ENCODE measurements around the gene POC1A. TPM values are rescaled to one million over a fixed set of nuclear protein-coding genes. Genes with fewer than 3 reads are reported as not detected.

Gene POC1A
- total RNA-seq = 10 to 100 TPM; 28.8 to 32.2 TPM

- Mint-ChIP-seq H3K27ac (peak within 1 kb of the TSS; percentile 92 to 98), H3K36me3 (peaks cover 0 to 15% of the 10 kb centered on the region in 2 donors), H3K9me3 (no peaks in the 10 kb centered on the region)
- ATAC-seq = peak; percentile 88 to 91
- peak; percentile 88 to 89 for DNase-seq (ENCODE audit: low spot score in 2 of 2)
These were observed at the start of gene POC1A for GRCh38 chr3:52154135-52155094. Gene POC1A (minus strand): TSS chr3:52154423. CDS start chr3:52154372, 51 bp downstream.

- Mint-ChIP-seq H3K27ac (peak overlapping the region in 1 of 2 donors; percentile 20), H3K9me3 (no peaks in the 10 kb centered on the region), H3K36me3 (peaks cover 40 to 62% of the 10 kb centered on the region in 2 donors)
- no peak for DNase-seq (ENCODE audit: low spot score in 2 of 2)
- ATAC-seq = no peak
These were observed 49.5 kb upstream of the POC1A start for GRCh38 chr3:52203701-52204100.

DNA sequence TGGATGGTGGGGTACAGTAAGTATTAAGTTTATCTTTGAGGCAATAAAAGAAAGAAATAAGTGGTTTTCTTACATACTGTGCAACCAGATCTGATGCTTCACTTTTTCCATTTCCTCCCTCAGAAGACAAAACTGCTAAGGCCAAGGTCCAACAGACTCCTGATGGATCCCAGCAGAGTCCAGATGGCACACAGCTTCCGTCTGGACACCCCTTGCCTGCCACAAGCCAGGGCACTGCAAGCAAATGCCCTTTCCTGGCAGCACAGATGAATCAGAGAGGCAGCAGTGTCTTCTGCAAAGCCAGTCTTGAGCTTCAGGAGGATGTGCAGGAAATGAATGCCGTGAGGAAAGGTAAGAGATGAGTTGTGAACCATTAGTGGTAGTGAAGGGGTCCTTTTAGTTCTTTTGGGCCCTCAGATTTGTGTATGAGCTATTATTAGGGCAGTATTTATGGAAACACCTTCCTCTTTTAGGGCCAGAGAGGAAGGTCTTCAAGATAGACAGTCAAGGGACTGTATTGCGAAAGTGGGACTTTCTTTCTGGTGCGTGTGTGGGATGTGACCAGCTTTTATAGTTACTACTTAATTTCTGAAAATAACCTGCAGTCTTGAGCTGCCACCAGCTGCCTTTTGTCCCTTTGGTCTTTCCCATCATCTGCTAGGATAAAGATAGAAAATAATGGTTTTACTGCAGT lies 48.3 kb upstream of the POC1A start:
- DNase-seq (ENCODE audit: low spot score in 2 of 2) (no peak), ATAC-seq (no peak)
- H3K27ac Mint-ChIP-seq = peak overlapping the region in 1 of 2 donors; percentile 64
- no peaks in the 10 kb centered on the region for H3K9me3 Mint-ChIP-seq
- H3K36me3 Mint-ChIP-seq = peaks cover 44 to 58% of the 10 kb centered on the region in 2 donors

DNA sequence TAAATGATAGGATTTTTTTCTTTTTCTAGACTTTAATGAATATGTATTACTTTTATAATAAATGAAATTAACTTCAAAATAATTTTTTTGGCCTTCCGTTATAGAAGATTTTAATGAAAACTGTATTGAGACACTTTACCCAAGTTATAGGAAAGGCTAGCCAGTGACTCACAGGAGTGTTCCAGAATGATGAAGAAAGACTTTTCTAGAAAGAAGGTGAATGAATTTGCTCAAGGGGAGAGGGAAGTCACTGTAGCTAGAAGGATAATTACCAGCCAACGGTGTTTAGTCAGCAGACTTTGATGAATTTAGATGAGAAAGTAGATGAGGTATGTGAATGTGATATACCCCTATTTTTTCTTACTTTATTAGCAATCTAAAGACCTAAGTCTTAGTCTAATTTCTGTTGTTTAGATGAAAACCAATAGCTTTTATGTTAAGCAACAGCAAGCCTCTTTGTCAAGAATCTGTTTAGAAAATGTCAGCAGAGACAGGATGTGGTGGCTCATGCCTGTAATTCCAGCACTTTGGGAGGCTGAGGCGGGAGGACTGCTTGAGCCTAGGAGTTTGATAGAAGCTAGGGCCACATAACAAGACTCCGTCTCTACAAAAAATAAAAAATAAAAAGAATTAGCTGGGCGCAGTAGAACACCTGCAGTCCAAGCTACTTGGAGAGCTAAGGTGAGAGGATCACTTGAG lies 46.9 kb upstream of the POC1A start:
- DNase-seq (ENCODE audit: low spot score in 2 of 2) (no peak), ATAC-seq (no peak)
- H3K27ac Mint-ChIP-seq = peak overlapping the region in 1 of 2 donors; percentile 64
- H3K36me3 Mint-ChIP-seq = peaks cover 42 to 44% of the 10 kb centered on the region in 2 donors
- H3K9me3 Mint-ChIP-seq = no peaks in the 10 kb centered on the region

- H3K9me3 Mint-ChIP-seq = no peaks in the 10 kb centered on the region
These were observed 44.7 kb upstream of the POC1A start for GRCh38 chr3:52198643-52199608.

GRCh38 chr3:52197842-52198625 lies 43.8 kb upstream of the POC1A start, which contains the start of gene ALAS1:
Gene ALAS1 (plus strand): TSS chr3:52198160. CDS start chr3:52199242, 1,082 bp downstream.
- Mint-ChIP-seq H3K36me3 (peaks cover 25 to 36% of the 10 kb centered on the region in 2 donors), H3K27ac (peak within 1 kb of the TSS; percentile 89 to 98), H3K9me3 (no peaks in the 10 kb centered on the region)
- ATAC-seq = peak; percentile 92 to 96
- DNase-seq (ENCODE audit: low spot score in 2 of 2) = peak; percentile 97 to 98

More at GRCh38 chr3:52198643-52199608, 44.7 kb upstream of the POC1A start:
- no peak for ATAC-seq
- no peak for DNase-seq (ENCODE audit: low spot score in 2 of 2)
- Mint-ChIP-seq H3K36me3 (peaks cover 32 to 36% of the 10 kb centered on the region in 2 donors), H3K27ac (peak overlapping the region; percentile 89 to 98)

- peaks cover 20 to 34% of the 10 kb centered on the region in 2 donors for H3K36me3 Mint-ChIP-seq
- H3K27ac Mint-ChIP-seq = peak overlapping the region; percentile 89
- DNase-seq (ENCODE audit: low spot score in 2 of 2) (no peak), ATAC-seq (peak; percentile 1 to 8)
- H3K9me3 Mint-ChIP-seq = no peaks in the 10 kb centered on the region
These were observed 43.2 kb upstream of the POC1A start for GRCh38 chr3:52197499-52197841.

DNA sequence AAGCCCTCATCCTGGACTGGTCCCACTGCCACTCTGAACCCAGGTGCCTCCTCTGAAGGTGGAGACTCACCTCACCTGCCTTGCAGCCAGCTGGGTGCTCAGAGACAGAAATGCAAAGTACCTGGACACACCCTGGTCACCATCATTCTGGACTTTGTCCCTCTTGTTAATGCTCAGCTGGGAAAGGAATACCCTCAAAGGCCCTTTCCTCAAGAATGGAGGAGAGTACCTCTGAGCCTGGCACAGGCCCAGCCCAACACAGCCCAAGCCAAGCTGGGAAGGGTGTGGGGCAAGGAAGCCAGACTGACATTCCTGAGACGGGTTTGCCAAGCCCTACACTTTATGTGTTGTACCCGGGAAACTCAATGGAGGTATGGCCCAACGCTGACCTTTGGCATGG lies 42.8 kb upstream of the POC1A start:
- Mint-ChIP-seq H3K9me3 (no peaks in the 10 kb centered on the region), H3K27ac (no peak overlapping the region), H3K36me3 (peaks cover 16 to 29% of the 10 kb centered on the region in 2 donors)
- no peak for ATAC-seq
- DNase-seq (ENCODE audit: low spot score in 2 of 2) = no peak

- H3K27ac Mint-ChIP-seq = peak overlapping the region in 1 of 2 donors; percentile 81
- no peaks in the 10 kb centered on the region for H3K9me3 Mint-ChIP-seq
- DNase-seq (ENCODE audit: low spot score in 2 of 2) (no peak), ATAC-seq (peak in 1 of 2 donors; percentile 7)
- H3K36me3 Mint-ChIP-seq = peaks cover 11 to 24% of the 10 kb centered on the region in 2 donors
These were observed 41.7 kb upstream of the POC1A start for GRCh38 chr3:52195823-52196331.

- peaks cover 11 to 22% of the 10 kb centered on the region in 2 donors for H3K36me3 Mint-ChIP-seq
- DNase-seq (ENCODE audit: low spot score in 2 of 2) (no peak), ATAC-seq (no peak)
- H3K27ac Mint-ChIP-seq = no peak overlapping the region
- no peaks in the 10 kb centered on the region for H3K9me3 Mint-ChIP-seq
These were observed 41.0 kb upstream of the POC1A start for GRCh38 chr3:52195291-52195597.

DNA sequence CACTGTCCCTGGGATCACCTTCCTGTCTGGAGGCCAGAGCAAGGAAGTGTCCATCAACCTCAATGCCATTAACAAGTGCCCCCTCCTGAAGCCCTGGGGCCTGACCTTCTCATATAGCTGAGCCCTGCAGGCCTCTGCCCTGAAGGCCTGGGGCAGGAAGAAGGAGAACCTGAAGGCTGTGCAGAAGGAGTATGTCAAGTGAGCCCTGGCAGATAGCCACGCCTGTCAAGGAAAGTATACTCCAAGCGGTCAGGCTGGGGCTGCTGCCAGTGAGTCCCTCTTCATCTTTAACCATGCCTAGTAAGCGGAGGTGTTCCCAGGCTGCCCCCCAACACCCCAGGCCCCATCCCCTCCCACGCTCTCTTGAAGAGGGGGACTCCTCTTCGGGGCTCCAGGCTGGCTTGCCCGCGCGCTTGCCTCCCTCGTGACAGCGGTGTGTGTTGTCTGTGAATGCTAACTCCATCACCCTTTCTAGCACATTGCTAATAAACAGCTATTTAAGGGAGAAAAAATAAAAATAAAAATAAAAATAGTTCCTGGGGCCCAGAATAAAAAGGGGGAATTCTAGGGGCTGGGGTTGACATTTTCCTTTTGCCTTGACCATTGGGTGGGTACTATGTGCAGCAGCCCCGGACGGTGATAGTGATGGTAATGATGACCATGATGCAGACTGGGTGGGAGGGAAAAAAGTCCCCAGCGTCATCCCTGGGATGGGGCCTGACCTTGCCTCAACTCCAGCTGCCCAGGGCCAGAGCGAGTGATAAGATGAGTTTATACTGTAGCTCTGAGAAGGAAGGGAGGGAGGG lies 40.5 kb upstream of the POC1A start:
- Mint-ChIP-seq H3K9me3 (no peaks in the 10 kb centered on the region), H3K36me3 (peaks cover 11 to 16% of the 10 kb centered on the region in 2 donors), H3K27ac (peak overlapping the region in 1 of 2 donors; percentile 36)
- no peak for ATAC-seq
- DNase-seq (ENCODE audit: low spot score in 2 of 2) = no peak

GRCh38 chr3:52193065-52193464 lies 38.8 kb upstream of the POC1A start:
- no peaks in the 10 kb centered on the region for H3K9me3 Mint-ChIP-seq
- ATAC-seq = no peak

DNA sequence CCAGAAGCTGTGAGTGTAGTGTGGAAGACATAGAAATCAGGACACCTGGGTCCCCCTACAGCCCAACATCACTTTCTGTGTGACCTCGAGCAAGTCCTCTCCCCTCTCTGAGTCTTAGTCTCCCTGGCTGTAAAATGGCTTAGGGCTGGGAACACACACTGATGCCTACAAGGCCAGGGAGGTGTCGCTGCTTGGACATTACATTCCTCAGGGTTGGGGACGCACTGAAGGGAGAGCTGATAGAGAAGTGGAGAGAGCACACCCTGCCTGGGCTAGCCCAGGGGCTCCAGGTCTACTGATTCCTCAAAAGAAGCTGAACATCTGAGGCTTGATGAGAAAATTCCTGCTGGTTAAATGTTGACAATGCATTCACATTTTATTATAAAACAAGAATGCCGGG lies 37.4 kb upstream of the POC1A start:
- ATAC-seq = no peak
- Mint-ChIP-seq H3K9me3 (no peaks in the 10 kb centered on the region), H3K36me3 (no peaks in the 10 kb centered on the region)

More at GRCh38 chr3:52193065-52193464, 38.8 kb upstream of the POC1A start:
- no peak overlapping the region for H3K27ac Mint-ChIP-seq
- no peak for DNase-seq (ENCODE audit: low spot score in 2 of 2)
- H3K36me3 Mint-ChIP-seq = no peaks in the 10 kb centered on the region

More for the DNA sequence above, 37.4 kb upstream of the POC1A start:
- DNase-seq (ENCODE audit: low spot score in 2 of 2) = no peak
- H3K27ac Mint-ChIP-seq = peak overlapping the region; percentile 46 to 50
